Measurements from ENCODE around the gene EML6. TPM values are rescaled to one million over a fixed set of nuclear protein-coding genes. Genes with fewer than 3 reads are reported as not detected.

The EML6 gene
- total and polyA plus RNA-seq, 12 donors: 0.07 to 1.5 (median 0.31) TPM

DNA sequence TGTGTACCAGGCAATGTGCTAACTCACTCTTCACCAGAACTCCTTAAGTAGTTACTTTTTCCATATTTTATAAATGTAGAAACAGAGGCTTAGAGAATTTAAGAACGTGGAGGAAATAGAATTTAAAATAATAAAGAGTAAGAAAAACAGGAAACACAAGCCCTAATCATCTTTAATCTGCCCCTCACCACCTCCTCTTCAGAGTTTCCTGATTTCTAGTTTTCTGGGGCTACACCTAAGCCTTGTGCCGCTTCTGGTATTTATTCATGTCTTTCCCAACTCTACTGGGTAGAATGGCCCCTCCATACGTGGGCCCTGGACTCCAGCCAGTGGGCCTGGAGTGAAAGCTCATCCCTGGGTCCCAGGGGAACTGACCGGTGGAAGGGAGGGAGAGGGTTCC, 241.4 kb downstream of the EML6 start:
- peaks cover 0 to 8% (median 0%) of the 10 kb centered on the region in 9 donors for H3K36me3 ChIP-seq
- H3K4me3 ChIP-seq: no peak overlapping the region
- H3K4me1 ChIP-seq: peaks cover 0 to 53% (median 33%) of the 10 kb centered on the region in 9 donors
- TF ChIP-seq, protein P1, sequence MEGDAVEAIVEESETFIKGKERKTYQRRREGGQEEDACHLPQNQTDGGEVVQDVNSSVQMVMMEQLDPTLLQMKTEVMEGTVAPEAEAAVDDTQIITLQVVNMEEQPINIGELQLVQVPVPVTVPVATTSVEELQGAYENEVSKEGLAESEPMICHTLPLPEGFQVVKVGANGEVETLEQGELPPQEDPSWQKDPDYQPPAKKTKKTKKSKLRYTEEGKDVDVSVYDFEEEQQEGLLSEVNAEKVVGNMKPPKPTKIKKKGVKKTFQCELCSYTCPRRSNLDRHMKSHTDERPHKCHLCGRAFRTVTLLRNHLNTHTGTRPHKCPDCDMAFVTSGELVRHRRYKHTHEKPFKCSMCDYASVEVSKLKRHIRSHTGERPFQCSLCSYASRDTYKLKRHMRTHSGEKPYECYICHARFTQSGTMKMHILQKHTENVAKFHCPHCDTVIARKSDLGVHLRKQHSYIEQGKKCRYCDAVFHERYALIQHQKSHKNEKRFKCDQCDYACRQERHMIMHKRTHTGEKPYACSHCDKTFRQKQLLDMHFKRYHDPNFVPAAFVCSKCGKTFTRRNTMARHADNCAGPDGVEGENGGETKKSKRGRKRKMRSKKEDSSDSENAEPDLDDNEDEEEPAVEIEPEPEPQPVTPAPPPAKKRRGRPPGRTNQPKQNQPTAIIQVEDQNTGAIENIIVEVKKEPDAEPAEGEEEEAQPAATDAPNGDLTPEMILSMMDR (IDR thresholded peaks at IDR 0.05): no peak
- no peaks in the 10 kb centered on the region for H3K9me3 ChIP-seq
- H3K27ac ChIP-seq: peak overlapping the region in 3 of 10 donors; percentile 30 to 69 (median 39)
- H3K27me3 ChIP-seq: peaks cover 0 to 29% (median 0%) of the 10 kb centered on the region in 7 donors
- DNase-seq (no peak), ATAC-seq (no peak)
- intact Hi-C loops (cut with DNase I): no loop called here
- WGBS, 2 donors: 44 to 73% methylated on average over 4 of the region's 4 CpGs

DNA sequence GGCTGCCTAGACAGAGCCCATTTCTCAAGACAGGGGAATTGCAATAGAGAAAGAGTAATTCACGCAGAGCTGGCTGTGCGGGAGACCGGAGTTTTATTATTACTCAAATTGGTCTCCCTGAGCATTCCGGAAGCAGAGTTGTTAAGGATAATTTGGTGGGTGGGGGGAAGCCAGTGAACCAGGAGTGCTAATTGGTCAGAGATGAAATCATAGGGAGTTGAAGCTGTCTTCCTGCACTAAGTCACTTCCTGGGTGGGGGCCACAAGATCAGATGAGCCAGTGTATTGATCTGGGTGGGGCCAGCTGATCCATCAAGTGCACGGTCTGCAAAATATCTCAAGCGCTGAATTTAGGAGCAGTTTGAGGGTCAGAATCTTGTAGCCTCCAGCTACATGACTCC, 242.0 kb downstream of the EML6 start:
- DNase-seq (no peak), ATAC-seq (no peak)
- H3K27ac ChIP-seq: peak overlapping the region in 6 of 10 donors; percentile 26 to 69 (median 36)
- intact Hi-C loops (cut with DNase I): no loop called here
- peaks cover 0 to 29% (median 0%) of the 10 kb centered on the region in 7 donors for H3K27me3 ChIP-seq
- H3K36me3 ChIP-seq: peaks cover 0 to 14% (median 0%) of the 10 kb centered on the region in 9 donors
- TF ChIP-seq, protein P1 (IDR thresholded peaks at IDR 0.05): no peak
- H3K4me3 ChIP-seq: no peak overlapping the region
- H3K9me3 ChIP-seq: no peaks in the 10 kb centered on the region
- H3K4me1 ChIP-seq: peaks cover 0 to 59% (median 36%) of the 10 kb centered on the region in 9 donors
- 86 to 89% methylated on average over 6 of the region's 6 CpGs for WGBS, 2 donors

DNA sequence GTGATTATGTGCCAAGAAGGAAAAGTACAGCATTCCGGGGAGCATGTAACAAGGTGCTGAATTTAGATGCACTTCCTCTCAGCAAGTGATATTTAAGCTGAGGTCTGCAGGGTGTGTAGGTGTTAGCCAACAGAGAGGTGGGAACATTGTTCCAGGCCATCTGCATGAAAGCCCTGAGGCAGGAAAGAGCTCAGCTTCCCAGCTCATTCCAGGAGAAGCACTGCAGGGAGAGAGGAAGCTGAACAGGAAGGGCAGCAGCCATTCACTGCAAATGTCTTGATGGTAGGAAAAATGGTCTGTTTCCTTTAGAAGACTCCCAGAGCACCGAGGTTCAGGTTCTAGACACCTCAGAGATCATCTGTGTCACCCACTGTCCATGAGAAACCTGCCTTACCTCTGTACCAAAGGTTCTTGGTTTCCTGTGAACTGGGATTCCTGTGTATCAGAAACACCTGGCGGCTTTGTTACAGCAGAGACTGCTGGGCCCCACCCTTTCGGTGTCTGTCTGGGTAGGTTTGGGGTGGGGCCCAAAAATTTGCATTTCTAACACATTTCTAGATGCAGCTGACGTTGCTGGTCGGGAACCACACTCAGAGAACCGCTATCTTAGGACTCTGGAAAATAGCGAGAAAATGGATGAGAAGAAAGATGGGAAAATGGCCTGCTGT, 242.8 kb downstream of the EML6 start:
- peak overlapping the region in 5 of 10 donors; percentile 19 to 69 (median 26) for H3K27ac ChIP-seq
- H3K27me3 ChIP-seq: peaks cover 0 to 29% (median 0%) of the 10 kb centered on the region in 7 donors

DNA sequence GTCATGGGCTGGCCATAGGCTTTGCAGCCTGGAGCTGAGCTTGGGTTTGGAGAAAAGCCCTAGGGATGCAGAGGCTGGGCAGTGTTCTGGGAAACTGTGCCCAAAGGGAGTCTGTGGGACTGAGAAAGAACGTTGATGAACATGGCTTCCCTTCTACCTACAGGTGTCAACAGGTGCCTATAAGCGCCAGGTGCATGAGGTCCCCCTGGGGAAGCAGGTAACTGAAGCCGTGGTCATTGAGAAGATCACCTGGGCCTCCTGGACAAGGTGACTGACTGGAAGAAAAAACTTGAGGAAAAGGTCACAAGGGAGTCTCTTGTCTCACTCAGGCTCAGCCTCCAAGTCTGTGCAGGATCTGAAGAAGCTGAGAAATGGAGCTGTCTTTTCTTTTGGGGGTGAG, 243.4 kb downstream of the EML6 start:
- H3K27me3 ChIP-seq: peaks cover 0 to 23% (median 0%) of the 10 kb centered on the region in 7 donors
- peaks cover 0 to 62% (median 36%) of the 10 kb centered on the region in 9 donors for H3K4me1 ChIP-seq
- intact Hi-C loops (cut with DNase I): no loop called here
- TF ChIP-seq, protein P1 (IDR thresholded peaks at IDR 0.05): no peak
- no peak overlapping the region for H3K4me3 ChIP-seq
- H3K36me3 ChIP-seq: peaks cover 0 to 28% (median 0%) of the 10 kb centered on the region in 9 donors
- ATAC-seq: no peak
- H3K27ac ChIP-seq: peak overlapping the region in 4 of 10 donors; percentile 17 to 69 (median 35)
- H3K9me3 ChIP-seq: no peaks in the 10 kb centered on the region
- no peak for DNase-seq
- WGBS, 2 donors: 96 to 97% methylated on average over 3 of the region's 3 CpGs

More for the DNA sequence above, 242.8 kb downstream of the EML6 start:
- ATAC-seq: peak in 5 of 8 donors; percentile 25 to 76 (median 49)
- WGBS, 2 donors: 78 to 85% methylated on average over 8 of the region's 8 CpGs
- H3K9me3 ChIP-seq: no peaks in the 10 kb centered on the region
- peaks cover 0 to 23% (median 0%) of the 10 kb centered on the region in 9 donors for H3K36me3 ChIP-seq
- H3K4me3 ChIP-seq: no peak overlapping the region
- TF ChIP-seq, protein P1 (IDR thresholded peaks at IDR 0.05): no peak
- peaks cover 0 to 62% (median 36%) of the 10 kb centered on the region in 9 donors for H3K4me1 ChIP-seq
- intact Hi-C loops (cut with DNase I): no loop called here
- DNase-seq: no peak

All from heart right ventricle (tissue), 16 donors.